T follicular helper cell (primary cell): ENCODE data around the gene ANP32A.

Source experiments
- DNase-seq: peaks from one replicate; pipeline ENCODE4 v3.0.0-alpha.2; 2020; ENCODE audit warnings: low read depth

The ANP32A gene

DNA sequence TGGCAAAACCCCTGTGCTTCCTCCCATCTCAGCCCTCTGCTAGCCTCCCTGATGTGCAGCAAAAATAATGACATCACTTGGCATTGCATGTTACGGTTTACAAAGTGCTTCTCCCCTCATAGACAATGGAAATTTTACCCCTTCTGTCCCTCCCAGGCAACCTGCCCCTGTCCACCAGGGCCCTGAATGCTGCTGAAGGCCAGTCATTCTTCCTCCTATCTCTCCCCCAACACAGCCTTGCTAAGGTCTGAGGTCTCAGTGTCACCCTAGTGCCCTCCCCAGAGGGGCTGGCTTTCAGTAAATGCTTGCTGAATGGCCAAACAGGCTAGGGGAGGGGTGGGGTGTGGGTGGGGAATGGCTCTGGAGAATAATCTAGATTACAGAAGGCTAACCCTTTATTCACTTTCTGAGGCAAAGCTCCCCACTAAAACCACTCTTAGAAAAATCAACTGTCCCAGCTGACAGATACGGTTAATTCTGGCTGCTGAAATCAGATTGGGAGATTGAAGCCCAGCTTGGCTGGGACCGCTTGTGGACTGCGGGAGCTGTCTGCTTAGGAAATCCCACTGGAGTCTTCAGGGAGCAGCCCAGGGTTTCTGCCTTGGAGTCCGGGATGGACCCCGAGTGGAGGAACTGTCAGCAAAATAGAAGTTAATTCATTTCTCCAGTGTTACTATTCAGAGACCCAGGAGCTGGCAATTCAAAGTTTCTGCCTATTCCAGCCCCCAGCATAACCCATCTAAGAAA lies 22.9 kb downstream of the ANP32A start:
- no peak for DNase-seq

DNA sequence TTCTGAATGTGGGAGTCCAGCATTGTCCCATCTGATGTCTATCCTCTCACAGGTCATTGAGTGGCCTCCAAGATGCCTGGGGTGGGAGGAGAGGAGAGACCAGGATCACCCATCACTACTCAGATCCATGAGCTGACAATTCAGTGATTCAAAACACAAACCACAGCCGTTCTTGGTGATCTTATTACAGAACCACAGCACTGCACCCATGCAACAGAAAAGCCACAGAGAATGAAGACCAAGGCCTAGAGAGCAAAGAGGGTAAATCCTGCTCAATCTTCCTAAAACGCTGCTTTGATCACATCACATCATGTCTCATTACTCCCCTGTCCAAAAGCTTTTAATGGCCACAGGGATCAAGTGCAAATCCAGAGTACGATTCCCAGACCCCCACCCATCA lies 23.5 kb downstream of the ANP32A start:
- no peak for DNase-seq

DNA sequence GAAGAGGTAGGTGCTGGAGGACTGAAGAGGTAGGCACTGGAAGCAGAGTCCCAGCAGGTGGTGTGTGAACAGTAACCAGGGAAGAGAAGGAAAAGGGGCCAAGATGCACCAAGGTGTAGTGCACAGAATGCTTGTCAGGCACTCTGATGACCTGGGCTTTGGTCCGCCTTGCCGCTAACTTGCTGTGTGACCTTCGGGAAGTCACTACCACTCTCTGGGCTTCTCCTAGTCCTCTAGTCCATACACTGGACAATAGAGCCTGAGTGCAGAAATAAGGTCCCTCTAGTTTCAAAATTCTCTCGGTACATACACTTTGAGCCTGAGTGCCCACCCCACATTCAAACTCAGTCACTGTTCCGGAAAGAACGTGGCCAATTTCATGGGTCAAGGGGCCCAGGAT lies 24.1 kb downstream of the ANP32A start:
- no peak for DNase-seq

- peak; percentile 62 for DNase-seq
Observed at GRCh38 chr15:68795298-68795848, 25.3 kb downstream of the ANP32A start.

DNA sequence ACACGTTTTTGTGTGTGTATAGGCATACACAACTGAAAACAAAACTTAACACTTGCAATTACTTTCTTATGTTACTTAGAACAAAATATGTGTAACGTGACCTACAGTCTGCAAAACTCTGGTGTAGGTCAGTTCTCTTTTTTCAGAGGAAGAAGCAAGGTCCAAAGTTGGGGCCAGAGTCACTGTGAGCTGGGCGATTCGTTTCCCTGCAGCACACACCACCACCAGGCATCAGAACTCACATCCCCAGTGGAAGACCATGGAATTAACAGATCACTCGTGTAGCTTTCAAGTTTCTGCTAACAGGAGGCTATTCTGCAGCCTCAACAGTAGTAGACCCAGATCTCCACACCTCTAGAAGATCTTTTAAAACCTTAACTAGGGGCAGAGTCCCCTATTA lies 25.8 kb downstream of the ANP32A start:
- DNase-seq = no peak

- DNase-seq = no peak
Observed at GRCh38 chr15:68794307-68794706, 26.4 kb downstream of the ANP32A start.

DNA sequence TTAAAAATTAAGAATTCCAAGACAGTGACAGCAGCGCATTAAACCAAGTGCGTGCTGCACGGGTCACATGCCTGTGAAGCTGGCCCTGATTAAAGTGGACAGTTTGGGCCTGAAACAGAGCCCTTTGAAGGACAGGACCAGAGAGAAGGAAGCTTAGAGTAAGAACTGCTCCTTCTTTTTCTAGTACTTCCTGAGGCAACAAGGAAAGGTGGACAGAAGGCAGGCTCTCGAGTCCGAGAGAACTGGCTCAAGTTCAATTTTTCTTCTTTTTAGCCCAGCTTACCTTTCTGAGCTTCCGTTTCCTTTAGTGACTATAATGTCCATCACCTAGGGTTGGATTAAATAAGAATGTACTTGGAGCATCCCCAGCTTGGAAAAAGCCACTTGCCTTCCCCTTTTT lies 26.9 kb downstream of the ANP32A start:
- no peak for DNase-seq

GRCh38 chr15:68792901-68793766 lies 27.6 kb downstream of the ANP32A start:
- no peak for DNase-seq

- peak; percentile 21 for DNase-seq
Observed at GRCh38 chr15:68791431-68792283, 29.0 kb downstream of the ANP32A start.

DNA sequence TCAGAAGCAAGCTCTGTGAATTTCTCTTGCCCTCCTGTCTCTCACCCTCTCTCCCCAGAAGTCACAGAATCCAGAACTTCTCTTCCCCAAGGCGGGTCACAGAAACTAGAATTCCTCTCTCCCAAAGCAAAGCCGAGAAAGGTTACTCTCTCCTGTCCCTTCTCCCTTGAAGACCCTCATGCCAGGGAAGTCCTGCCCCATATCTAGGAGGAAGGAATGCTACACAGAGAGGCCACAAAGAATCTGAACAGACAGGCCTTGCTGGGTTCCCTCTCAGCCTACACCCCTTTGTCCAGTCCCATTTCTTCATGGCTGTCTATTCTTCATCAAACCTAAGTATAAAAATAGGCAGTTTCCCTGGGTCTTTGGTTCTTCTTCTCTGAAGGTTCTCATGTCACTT lies 29.8 kb downstream of the ANP32A start:
- DNase-seq = no peak

DNA sequence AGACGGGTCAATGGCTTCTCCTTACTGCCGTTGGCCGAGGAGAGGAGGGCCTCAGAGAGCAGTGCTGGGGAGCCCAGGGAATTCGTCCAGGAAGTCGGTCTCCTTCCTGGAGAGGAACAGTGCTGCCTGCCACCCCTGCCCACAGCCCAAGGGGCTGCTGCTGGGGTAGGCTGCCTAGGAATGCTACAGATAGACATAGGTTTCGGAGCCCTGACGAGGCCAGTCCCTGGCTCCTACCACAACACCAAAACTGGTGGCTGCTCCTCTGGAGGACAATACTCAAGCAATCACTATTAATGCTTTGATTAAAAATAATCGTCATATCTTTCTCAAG lies 30.5 kb downstream of the ANP32A start:
- no peak for DNase-seq

- no peak for DNase-seq
Observed at GRCh38 chr15:68789534-68790241, 31.0 kb downstream of the ANP32A start.

DNA sequence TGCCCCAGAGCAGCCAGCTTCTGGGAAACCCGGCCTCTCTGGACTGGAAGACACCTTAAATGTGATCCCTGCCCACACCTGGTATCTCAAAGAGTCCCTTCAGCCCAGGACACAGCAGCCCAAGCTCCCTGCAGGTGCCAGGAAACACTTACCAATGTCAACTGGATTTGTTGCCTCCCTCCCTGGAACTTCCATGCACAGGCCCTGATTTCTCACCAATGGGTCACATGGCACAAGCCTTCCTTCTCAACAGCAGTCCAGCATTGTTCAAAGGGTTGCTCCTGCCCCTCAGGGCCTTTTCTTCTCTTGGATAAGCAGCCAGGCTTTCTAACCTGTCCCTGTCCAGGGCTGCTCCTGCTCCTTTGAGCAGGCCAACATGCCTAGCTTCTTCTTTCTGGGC lies 31.6 kb downstream of the ANP32A start:
- DNase-seq = no peak

- no peak for DNase-seq
Observed at GRCh38 chr15:68788264-68788624, 32.5 kb downstream of the ANP32A start.

- no peak for DNase-seq
Observed at GRCh38 chr15:68787609-68788263, 33.0 kb downstream of the ANP32A start.

DNA sequence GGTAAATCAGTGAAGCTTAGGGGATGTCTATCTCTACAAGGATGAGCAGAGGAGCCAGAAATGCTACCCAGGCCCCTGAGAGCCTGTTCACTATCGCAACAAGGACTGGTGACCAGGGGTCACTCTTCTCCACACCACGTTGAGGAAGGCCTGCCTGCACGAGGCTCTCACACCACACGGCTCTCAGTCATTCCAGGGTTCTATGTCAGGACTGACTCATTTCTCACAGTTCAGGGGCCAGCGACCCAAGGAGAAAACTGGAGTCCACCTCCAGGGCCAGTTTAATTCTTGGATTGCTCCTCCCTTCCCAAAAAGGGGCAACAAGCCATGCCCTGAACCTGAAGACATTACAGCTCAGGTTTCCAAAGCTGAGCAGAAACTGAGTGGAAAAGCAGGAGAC lies 33.9 kb downstream of the ANP32A start:
- no peak for DNase-seq

GRCh38 chr15:68785541-68785940 lies 35.2 kb downstream of the ANP32A start:
- no peak for DNase-seq

GRCh38 chr15:68784206-68784605 lies 36.5 kb downstream of the ANP32A start:
- DNase-seq = no peak

- DNase-seq = peak; percentile 57
Observed at GRCh38 chr15:68783226-68784058, 37.3 kb downstream of the ANP32A start.

DNA sequence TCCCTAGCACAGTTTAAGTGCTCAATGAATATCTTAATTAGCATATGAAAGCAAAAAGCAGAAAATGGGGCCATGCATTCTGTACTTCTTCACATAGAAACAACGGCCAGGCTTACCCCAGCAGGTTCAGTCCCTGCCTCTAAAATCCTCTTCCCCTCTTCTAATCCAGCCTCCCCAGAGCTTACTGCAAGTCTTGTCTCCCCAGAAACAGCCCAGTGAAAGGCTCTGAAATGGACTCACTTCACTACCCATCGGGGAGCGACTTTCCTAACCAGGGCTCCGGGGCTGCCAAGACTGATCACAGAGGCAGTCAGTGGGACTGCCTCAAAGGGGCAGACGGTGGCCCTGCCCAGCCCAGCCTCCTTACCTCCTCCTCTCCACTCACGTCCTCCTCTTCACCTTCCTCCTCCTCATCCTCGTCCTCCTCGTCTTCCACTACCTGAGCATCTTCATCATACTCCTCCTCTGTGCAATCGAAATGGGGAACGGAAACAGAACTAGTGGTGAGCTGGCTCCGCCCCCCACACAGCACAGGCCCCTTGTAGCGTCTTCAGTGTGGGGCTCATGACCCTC lies 38.0 kb downstream of the ANP32A start:
- no peak for DNase-seq
